Uterus (tissue), 4 donors: Measurements from ENCODE around the gene C1QL2. TPM values are rescaled to one million over a fixed set of nuclear protein-coding genes. Genes with fewer than 3 reads are reported as not detected.

ENCODE experiments used
- DNase-seq, 2 donors: peaks; one replicate each; pipeline ENCODE4 v3.0.0-alpha.2; 2019 to 2020
- H3K27ac ChIP-seq, 2 donors: fragments of 200-600 bp; sonication (generic); 1 replicate in 1 of 2; 2 replicates in 1 of 2; pipeline ENCODE4 v1.5.1; 2016 to 2018
- H3K27me3 ChIP-seq, 2 donors: fragments of 200-600 bp; sonication (generic); one replicate each; pipeline ENCODE4 v1.5.1; 2018 to 2019; ENCODE audit warnings: control low read depth in 1 of 2
- H3K36me3 ChIP-seq, 2 donors: fragments of 200-600 bp; sonication (generic); one replicate each; pipeline ENCODE4 v1.5.1; 2019; ENCODE audit warnings: control low read depth in 1 of 2
- H3K4me1 ChIP-seq, 2 donors: fragments of 200-600 bp; sonication (generic); one replicate each; pipeline ENCODE4 v1.5.1; 2018 to 2019; ENCODE audit warnings: control low read depth in 1 of 2
- H3K4me3 ChIP-seq, 2 donors: fragments of 200-600 bp; sonication (generic); 1 replicate in 1 of 2; 2 replicates in 1 of 2; pipeline ENCODE4 v1.5.1; 2018 to 2019; ENCODE audit warnings: mild to moderate bottlenecking in 1 of 2
- H3K9me3 ChIP-seq, 2 donors: fragments of 200-600 bp; sonication (generic); one replicate each; pipeline ENCODE4 v1.5.1; 2019; ENCODE audit warnings: control low read depth in 1 of 2
- POLR2A ChIP-seq, 2 donors: fragments of 450-650 bp; IDR thresholded peaks; one replicate each; pipeline ENCODE4 v1.6.1; 2016; ENCODE audit warnings: antibody characterized with exemption in 2 of 2, mild to moderate bottlenecking in 1 of 2, moderate library complexity in 1 of 2
- intact Hi-C: fragments of 100-400 bp; cut with DNase I; formaldehyde crosslinking; loops from one replicate; pipeline ENCODE4 v1.15.1; 2023; ENCODE audit warnings: low total_unique reads
- total RNA-seq, 4 donors: library from RNA; depleted of rRNA in 3 of 4; stranded (reverse); fragments of >200 nt in 3 of 4; gene quantifications; one replicate each; pipeline versions ENCODE4 v1.1.0 to v1.2.4, GENCODE V29; 2014 to 2023
- TF ChIP-seq, protein P1 (sequence below), 4 experiments: fragments of 200-600 bp in 2 of 4; fragments of 450-650 bp in 2 of 4; sonication (generic) in 2 of 4; IDR thresholded peaks; one replicate each; pipeline ENCODE4 v1.5.1; 2016 to 2019; ENCODE audit warnings: antibody characterized with exemption in 4 of 4, mild to moderate bottlenecking in 2 of 4, moderate library complexity in 1 of 4
- donor health status: DM: yes; HTN: yes; CAD: no.

The C1QL2 gene
- total RNA-seq, 4 donors from 2014 or later: not detected

- H3K27ac ChIP-seq: no peak overlapping the region
- no peaks in the 10 kb centered on the region for H3K36me3 ChIP-seq
- intact Hi-C loops: no loop called here
- no peak overlapping the region for H3K4me3 ChIP-seq
- H3K9me3 ChIP-seq: no peaks in the 10 kb centered on the region
- no peak for DNase-seq
- H3K27me3 ChIP-seq: no peaks in the 10 kb centered on the region
- H3K4me1 ChIP-seq: no peaks in the 10 kb centered on the region
- no peak for TF ChIP-seq POLR2A (IDR thresholded peaks at IDR 0.05)
- TF ChIP-seq, protein P1, sequence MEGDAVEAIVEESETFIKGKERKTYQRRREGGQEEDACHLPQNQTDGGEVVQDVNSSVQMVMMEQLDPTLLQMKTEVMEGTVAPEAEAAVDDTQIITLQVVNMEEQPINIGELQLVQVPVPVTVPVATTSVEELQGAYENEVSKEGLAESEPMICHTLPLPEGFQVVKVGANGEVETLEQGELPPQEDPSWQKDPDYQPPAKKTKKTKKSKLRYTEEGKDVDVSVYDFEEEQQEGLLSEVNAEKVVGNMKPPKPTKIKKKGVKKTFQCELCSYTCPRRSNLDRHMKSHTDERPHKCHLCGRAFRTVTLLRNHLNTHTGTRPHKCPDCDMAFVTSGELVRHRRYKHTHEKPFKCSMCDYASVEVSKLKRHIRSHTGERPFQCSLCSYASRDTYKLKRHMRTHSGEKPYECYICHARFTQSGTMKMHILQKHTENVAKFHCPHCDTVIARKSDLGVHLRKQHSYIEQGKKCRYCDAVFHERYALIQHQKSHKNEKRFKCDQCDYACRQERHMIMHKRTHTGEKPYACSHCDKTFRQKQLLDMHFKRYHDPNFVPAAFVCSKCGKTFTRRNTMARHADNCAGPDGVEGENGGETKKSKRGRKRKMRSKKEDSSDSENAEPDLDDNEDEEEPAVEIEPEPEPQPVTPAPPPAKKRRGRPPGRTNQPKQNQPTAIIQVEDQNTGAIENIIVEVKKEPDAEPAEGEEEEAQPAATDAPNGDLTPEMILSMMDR (IDR thresholded peaks at IDR 0.05): no peak
These were observed 15.7 kb downstream of the C1QL2 start for GRCh38 chr2:119142824-119143223.

- DNase-seq: no peak
These were observed 21.0 kb downstream of the C1QL2 start for GRCh38 chr2:119137502-119137901.

DNA sequence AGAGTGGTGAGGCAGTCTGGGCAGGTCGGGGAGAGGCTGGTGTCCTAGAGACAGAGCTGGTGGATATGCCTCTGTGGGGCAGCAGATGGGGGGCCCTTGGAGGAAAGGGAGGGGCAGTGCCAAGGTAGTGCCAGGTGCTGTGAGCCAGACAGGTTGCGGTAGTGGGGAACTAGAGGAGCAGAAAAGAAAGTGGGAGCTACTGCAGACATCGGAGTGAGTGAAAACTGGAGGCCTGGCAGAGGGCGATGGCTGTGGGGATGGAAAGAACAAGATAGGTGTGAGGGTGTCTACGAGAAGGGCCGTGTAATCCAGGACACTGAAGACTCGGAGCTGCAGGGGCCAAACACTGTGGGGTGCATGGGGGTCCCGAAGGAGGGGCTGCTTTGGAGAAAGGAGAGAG, 21.7 kb downstream of the C1QL2 start:
- Histone ChIP-seq H3K4me3 (no peak overlapping the region), H3K9me3 (no peaks in the 10 kb centered on the region), H3K36me3 (no peaks in the 10 kb centered on the region), H3K4me1 (no peaks in the 10 kb centered on the region), H3K27me3 (no peaks in the 10 kb centered on the region), H3K27ac (no peak overlapping the region)
- DNase-seq: no peak
- TF ChIP-seq, protein P1 (IDR thresholded peaks at IDR 0.05): no peak
- no peak for TF ChIP-seq POLR2A (IDR thresholded peaks at IDR 0.05)
- intact Hi-C loops: no loop called here

More at GRCh38 chr2:119137502-119137901, 21.0 kb downstream of the C1QL2 start:
- Histone ChIP-seq H3K27ac (no peak overlapping the region), H3K4me3 (no peak overlapping the region), H3K36me3 (no peaks in the 10 kb centered on the region), H3K27me3 (no peaks in the 10 kb centered on the region), H3K9me3 (no peaks in the 10 kb centered on the region), H3K4me1 (no peaks in the 10 kb centered on the region)
- intact Hi-C loops: no loop called here
- TF ChIP-seq POLR2A (IDR thresholded peaks at IDR 0.05): no peak
- TF ChIP-seq, protein P1 (IDR thresholded peaks at IDR 0.05): no peak

- no peak for TF ChIP-seq POLR2A (IDR thresholded peaks at IDR 0.05)
- TF ChIP-seq, protein P1 (IDR thresholded peaks at IDR 0.05): no peak
- no peaks in the 10 kb centered on the region for H3K9me3 ChIP-seq
- no peaks in the 10 kb centered on the region for H3K27me3 ChIP-seq
These were observed 22.5 kb downstream of the C1QL2 start for GRCh38 chr2:119136093-119136492.

DNA sequence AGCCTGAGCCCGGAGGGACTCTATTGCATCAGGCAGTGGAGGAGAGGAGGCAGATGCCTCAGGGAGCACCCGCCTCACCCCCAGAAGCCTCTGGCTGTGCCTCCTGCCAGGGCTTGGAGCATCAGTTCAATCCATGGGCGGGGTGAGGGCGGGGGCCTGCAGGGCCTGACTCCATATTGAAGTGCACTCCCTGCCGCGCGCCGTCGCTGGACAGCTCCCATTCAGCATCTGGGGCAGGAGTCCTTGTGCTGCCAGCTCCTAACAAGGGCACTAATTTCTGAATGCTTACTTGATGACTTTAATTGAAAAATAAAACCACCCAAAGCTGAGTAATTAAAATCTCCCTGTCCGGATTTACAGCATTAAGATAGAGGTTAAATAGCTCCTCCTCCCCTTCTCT, 23.8 kb downstream of the C1QL2 start:
- H3K9me3 ChIP-seq: no peaks in the 10 kb centered on the region
- H3K4me3 ChIP-seq: no peak overlapping the region
- TF ChIP-seq POLR2A (IDR thresholded peaks at IDR 0.05): no peak
- TF ChIP-seq, protein P1 (IDR thresholded peaks at IDR 0.05): no peak
- no peak overlapping the region for H3K27ac ChIP-seq
- no peak for DNase-seq
- intact Hi-C loops: no loop called here
- no peaks in the 10 kb centered on the region for H3K4me1 ChIP-seq
- no peaks in the 10 kb centered on the region for H3K27me3 ChIP-seq
- H3K36me3 ChIP-seq: no peaks in the 10 kb centered on the region

More at GRCh38 chr2:119136093-119136492, 22.5 kb downstream of the C1QL2 start:
- no peaks in the 10 kb centered on the region for H3K36me3 ChIP-seq
- DNase-seq: no peak
- no peak overlapping the region for H3K27ac ChIP-seq
- intact Hi-C loops: no loop called here
- H3K4me3 ChIP-seq: no peak overlapping the region
- no peaks in the 10 kb centered on the region for H3K4me1 ChIP-seq
